ENCODE data around the gene PSORS1C2. TPM values are rescaled to one million over a fixed set of nuclear protein-coding genes. Genes with fewer than 3 reads are reported as not detected.

Gene PSORS1C2
- total RNA-seq, 2 donors from 2014 or later = not detected

DNA sequence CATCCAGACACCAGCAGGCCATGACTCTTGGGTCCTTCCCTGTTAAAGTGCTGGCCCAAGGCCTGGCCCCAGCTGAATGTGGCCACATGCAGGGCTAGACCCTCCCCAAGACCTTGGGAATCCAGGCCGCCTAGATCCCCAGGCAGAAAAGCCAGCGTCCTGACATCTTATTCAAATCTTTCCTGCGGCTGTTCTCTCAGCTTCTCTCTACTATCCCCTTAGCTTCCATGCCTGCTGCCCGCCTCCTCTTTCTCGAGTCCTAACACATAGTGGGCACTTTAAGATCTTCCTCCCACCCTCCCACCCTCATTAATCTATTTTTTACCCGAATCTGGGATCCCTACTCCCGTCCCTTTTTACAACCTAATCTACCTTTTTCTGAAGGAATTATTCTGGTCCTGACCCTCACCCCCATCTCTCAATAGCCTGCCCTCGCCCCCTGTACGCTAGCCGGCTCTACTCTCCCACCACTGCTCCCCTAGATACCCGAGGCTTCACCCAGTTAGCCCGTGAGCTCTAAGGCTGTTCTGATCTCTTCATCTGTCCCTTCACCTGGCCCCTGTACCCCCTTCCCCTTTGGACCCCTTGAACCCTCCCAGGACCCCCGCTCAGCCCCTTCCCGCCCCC lies 18.8 kb upstream of the PSORS1C2 start, which contains the start of gene CCHCR1:
TSS of gene CCHCR1 (minus strand) at position 290 of the 627 bp plus-strand sequence. CDS start at position 88, 202 bp downstream.
- H3K27me3 ChIP-seq = no peaks in the 10 kb centered on the region
- H3K27ac ChIP-seq = no peak within 1 kb of the TSS
- DNase-seq = no peak
- H3K36me3 ChIP-seq = no peaks in the 10 kb centered on the region
- intact Hi-C loops (cut with DNase I) = no loop called here
- peaks cover 5% of the 10 kb centered on the region for H3K4me1 ChIP-seq
- H3K9me3 ChIP-seq = no peaks in the 10 kb centered on the region
- H3K9ac ChIP-seq (ENCODE audit: low read depth in 2 of 2, low read length in 2 of 2) = peak within 1 kb of the TSS; percentile 75
- peak within 1 kb of the TSS; percentile 65 for H3K4me3 ChIP-seq
- TF ChIP-seq, protein P1, sequence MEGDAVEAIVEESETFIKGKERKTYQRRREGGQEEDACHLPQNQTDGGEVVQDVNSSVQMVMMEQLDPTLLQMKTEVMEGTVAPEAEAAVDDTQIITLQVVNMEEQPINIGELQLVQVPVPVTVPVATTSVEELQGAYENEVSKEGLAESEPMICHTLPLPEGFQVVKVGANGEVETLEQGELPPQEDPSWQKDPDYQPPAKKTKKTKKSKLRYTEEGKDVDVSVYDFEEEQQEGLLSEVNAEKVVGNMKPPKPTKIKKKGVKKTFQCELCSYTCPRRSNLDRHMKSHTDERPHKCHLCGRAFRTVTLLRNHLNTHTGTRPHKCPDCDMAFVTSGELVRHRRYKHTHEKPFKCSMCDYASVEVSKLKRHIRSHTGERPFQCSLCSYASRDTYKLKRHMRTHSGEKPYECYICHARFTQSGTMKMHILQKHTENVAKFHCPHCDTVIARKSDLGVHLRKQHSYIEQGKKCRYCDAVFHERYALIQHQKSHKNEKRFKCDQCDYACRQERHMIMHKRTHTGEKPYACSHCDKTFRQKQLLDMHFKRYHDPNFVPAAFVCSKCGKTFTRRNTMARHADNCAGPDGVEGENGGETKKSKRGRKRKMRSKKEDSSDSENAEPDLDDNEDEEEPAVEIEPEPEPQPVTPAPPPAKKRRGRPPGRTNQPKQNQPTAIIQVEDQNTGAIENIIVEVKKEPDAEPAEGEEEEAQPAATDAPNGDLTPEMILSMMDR (IDR thresholded peaks at IDR 0.05) = no peak

DNA sequence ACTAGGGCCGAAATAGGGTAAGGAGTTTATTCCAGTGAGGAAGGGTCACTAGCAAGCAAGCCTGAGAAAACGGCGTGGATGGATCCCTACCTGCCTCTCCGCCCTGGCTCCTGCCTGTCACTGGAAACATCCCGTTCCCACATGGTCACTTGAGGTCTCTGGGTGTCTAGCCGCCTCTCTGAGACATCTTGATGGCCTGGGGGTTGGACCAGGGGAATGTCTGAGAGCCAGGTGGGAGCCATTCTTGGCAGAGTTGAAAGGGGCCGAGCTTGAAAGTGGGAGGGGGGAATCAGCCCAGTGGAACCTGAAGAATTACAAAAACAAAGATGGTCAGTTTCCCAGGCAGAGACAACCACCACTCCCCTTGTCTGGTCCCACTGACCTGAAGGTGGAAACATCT lies 17.8 kb upstream of the PSORS1C2 start:
- TF ChIP-seq, protein P1 (IDR thresholded peaks at IDR 0.05) = no peak
- no peak overlapping the region for H3K27ac ChIP-seq
- no peaks in the 10 kb centered on the region for H3K36me3 ChIP-seq
- no peaks in the 10 kb centered on the region for H3K27me3 ChIP-seq
- H3K4me3 ChIP-seq = no peak overlapping the region
- intact Hi-C loops (cut with DNase I) = no loop called here
- H3K4me1 ChIP-seq = peaks cover 5% of the 10 kb centered on the region
- no peaks in the 10 kb centered on the region for H3K9me3 ChIP-seq
- DNase-seq = no peak
- peak overlapping the region in 1 of 2 donors; percentile 70 for H3K9ac ChIP-seq (ENCODE audit: low read depth in 2 of 2, low read length in 2 of 2)

DNA sequence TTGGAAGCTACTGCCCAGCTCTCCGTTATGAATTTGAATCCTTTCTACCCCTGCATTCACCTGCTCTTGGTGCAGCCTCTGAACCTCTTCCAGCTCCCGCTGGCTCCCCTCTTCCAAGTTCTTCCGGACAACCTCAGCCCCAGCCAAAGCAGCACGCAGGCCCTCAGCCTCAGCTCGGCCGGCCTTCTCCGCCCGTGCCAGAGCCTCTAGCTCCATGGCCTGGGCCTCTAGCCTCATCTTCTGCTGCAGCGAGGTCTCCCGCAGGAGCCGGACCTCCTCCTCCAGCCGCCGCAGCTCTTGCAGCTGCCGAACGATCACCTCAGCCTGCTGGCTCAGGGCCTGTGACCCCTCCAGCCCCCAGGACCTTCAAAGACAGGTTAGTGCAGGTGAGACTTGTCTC lies 15.6 kb upstream of the PSORS1C2 start:
- no peak overlapping the region for H3K4me3 ChIP-seq
- H3K4me1 ChIP-seq = peaks cover 2% of the 10 kb centered on the region
- intact Hi-C loops (cut with DNase I) = no loop called here
- H3K27me3 ChIP-seq = no peaks in the 10 kb centered on the region
- H3K9ac ChIP-seq (ENCODE audit: low read depth in 2 of 2, low read length in 2 of 2) = no peak overlapping the region
- H3K9me3 ChIP-seq = no peaks in the 10 kb centered on the region
- TF ChIP-seq, protein P1 (IDR thresholded peaks at IDR 0.05) = no peak
- no peak overlapping the region for H3K27ac ChIP-seq
- H3K36me3 ChIP-seq = no peaks in the 10 kb centered on the region
- no peak for DNase-seq

DNA sequence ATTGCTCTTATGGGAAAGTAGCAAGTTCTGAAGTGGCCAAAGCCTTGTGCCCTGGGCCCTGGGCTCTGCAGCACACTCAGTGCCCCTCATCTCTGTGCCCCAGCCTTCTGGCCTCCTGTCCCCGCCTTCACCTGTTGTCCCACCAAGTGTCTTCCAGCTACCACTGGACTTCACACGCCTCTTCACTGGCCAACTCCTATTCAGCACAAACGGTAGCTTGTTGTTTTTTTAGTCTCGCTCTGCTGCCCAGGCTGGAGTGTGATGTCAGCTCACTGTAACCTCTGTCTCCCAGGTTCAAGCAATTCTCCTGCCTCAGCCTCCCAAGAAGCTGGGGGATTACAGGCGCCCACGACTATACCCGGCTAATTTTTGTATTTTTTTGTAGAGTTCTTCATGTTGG lies 13.9 kb upstream of the PSORS1C2 start:
- TF ChIP-seq, protein P1 (IDR thresholded peaks at IDR 0.05) = no peak
- Histone ChIP-seq H3K27me3 (no peaks in the 10 kb centered on the region), H3K27ac (no peak overlapping the region), H3K9me3 (no peaks in the 10 kb centered on the region), H3K4me1 (no peaks in the 10 kb centered on the region), H3K36me3 (no peaks in the 10 kb centered on the region), H3K4me3 (no peak overlapping the region), H3K9ac (ENCODE audit: low read depth in 2 of 2, low read length in 2 of 2) (no peak overlapping the region)
- intact Hi-C loops (cut with DNase I) = no loop called here
- DNase-seq = no peak

DNA sequence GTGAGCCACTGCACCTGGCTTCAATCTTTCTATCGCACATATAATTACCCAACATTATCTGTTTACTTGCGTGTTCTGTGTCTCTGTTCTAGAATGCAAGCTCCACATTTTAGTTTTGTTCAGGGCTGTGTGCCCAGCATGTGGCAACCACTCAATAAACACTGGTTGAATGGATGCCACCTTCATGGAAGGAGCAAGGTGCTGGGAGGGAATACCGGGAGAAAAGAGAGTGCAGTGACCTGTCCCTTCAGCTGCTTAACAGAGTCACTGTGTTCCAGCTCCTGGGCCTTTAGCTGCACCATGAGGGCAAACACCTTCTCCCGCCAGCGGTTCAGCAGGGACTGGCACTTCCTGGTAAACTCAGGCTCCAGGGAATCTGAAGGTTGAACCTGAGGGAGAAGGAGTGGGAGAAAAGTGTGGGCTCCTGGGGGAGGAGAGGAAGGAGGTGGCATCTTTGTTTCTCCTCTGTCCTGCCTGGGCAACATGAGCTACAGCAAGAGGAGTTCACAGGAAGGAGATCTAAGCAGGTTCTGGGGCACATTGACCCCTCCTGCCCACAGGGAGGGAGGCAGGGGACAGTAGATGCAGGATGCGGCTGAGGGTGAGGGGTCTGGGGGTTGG lies 11.1 kb upstream of the PSORS1C2 start:
- Histone ChIP-seq H3K4me1 (no peaks in the 10 kb centered on the region), H3K4me3 (no peak overlapping the region), H3K9ac (ENCODE audit: low read depth in 2 of 2, low read length in 2 of 2) (no peak overlapping the region), H3K36me3 (no peaks in the 10 kb centered on the region), H3K9me3 (no peaks in the 10 kb centered on the region), H3K27me3 (no peaks in the 10 kb centered on the region), H3K27ac (no peak overlapping the region)
- TF ChIP-seq, protein P1 (IDR thresholded peaks at IDR 0.05) = no peak
- intact Hi-C loops (cut with DNase I) = no loop called here
- no peak for DNase-seq

All from colonic mucosa (tissue), 4 donors.